ENCODE measurements around the gene CCL27.

The CCL27 gene, protein sequence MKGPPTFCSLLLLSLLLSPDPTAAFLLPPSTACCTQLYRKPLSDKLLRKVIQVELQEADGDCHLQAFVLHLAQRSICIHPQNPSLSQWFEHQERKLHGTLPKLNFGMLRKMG
- 0 reads per million in 2 donors for total RNA-seq

DNA sequence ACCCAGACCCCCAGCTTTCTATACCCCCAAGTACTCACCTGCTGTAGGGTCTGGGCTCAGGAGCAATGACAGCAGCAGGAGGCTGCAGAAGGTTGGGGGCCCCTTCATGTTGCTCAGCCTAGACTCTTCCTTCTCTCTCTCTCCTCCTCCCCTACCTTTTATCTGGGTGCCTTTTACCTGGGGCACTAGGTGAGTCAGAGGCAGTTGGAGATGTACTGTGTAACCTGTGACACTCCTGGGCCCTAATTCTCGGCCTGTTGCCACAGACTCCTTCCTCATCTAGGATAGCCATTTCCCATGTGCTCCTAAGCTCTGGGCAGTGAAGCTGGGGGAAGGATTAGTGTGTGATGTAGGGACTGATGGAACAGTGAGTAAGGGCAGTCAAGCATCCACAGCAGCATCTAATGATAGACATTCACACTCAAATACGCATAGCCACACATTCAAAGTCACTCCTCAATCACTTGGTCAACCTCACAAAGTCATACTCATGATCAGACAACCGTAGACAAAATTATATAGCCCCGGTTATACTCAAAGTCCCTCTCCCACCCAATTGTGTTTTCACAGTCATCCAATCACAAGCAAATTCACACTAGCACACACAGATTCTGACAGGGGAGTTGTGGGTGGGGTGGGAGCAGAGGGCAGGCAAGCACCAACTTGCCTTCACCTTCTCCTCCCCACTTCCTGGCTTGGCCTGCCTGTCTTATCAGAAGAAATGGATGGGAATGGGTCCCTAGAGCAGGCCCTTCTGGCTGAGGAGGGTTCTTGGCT is at the start of gene CCL27:
Gene CCL27 (minus strand): TSS at position 132 of the 777 bp plus-strand sequence. CDS start 24 bp downstream, at position 108.
- DNase-seq = no peak

GRCh38 chr9:34712140-34712539 is 49.7 kb upstream of the CCL27 start:
- DNase-seq = no peak

DNA sequence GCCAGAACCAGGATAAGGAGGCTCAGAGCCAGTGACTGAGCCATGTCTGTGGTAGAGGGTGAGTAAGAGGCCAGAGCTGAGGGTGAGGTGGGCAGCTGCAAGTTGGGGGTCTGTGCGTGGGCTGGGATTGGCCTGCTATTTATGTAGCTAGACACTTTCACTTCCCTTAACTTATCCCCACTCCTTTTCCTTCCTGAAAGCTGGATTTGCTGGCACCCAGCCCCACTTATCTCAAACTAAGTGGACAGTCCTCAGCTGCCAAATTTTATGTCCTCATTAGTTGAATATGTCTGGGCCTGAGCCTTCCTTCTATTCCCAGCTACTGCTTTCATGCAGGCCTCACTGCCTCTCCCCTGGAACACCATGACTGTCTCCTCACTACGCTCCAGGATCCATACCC is 47.6 kb upstream of the CCL27 start, which contains the start of gene CCL21:
Gene CCL21 (minus strand): TSS at position 114 of the 400 bp plus-strand sequence. CDS start 70 bp downstream, at position 44.
- no peak for DNase-seq

DNA sequence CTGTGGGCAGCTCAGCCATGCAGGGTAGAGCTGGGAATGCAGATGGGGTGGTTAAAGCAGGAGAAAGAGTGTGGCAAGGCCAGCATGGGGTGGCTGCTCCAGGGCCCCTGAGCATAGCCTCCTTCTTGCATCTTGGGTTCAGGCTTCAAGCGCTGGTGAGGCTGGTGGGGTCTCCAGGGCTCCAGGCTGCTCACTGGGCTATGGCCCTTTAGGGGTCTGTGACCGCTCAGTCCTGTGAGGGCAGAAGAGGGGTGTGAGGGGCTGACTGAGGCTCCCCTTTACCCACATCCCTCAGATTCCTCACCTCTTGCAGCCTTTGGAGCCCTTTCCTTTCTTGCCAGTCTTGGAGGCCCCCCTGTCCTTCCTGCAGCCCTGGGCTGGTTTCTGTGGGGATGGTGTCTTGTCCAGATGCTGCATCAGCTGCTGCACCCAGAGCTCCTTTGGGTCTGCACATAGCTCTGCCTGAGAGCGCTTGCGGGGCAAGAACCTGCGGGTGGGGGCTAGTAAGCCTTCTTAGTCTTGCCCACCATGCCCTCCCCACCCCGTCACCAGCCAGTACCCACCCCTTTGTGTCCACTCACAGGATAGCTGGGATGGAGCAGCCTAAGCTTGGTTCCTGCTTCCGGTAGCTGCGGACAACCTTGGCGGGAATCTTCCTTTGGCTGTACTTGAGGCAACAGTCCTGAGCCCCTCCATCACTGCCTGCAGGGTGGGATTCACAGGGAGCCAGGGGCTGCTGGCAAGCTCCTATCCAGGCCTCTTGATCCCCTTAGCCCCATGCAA is 46.9 kb upstream of the CCL27 start:
- DNase-seq = no peak

GRCh38 chr9:34707130-34707529 is 44.7 kb upstream of the CCL27 start:
- DNase-seq = no peak

DNA sequence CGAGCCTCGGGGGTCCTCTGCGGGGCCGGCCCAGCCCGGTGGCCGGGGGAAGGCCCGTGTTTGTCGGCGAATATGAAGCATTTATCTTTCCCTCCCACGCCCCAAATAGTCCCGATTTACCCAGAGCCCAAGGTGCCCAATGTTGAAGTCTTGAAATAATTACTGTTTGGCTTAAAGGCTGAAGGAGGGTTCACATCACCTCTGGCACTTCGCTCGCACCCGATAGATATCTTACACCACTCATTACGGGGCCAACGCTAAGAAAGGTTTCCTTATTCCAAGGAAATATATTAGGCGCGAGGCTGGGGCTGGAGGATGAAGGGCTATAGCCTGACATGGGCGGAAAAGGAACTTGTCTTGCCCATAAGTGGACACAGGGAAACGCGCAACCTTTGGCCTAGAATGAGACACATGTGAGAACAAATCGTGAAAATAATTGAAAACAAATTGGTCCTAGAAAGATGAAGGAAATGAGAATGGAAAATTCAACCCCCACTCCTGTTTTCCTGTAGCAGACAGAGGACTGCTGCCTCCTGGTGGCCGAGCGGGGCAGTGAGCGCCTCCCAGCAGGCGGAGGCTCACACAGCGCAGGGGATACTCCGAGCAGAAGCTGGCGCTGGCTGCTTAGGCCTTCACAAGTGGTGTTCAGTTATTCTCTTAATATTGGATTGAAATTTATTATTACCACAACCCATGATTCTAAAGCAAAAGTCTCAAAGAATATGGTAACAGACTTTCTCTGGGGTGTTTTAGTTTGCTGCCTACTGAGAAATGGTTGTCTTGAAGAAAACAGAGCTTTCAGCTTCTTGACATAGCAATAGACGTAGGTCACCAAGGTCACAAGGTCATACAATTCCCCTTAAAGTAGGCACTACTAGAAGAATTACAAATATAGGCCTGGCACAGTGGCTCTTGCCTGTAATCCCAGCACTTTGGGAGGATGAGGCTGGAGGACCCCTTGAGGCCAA is 39.6 kb upstream of the CCL27 start:
- DNase-seq = peak; percentile 43

DNA sequence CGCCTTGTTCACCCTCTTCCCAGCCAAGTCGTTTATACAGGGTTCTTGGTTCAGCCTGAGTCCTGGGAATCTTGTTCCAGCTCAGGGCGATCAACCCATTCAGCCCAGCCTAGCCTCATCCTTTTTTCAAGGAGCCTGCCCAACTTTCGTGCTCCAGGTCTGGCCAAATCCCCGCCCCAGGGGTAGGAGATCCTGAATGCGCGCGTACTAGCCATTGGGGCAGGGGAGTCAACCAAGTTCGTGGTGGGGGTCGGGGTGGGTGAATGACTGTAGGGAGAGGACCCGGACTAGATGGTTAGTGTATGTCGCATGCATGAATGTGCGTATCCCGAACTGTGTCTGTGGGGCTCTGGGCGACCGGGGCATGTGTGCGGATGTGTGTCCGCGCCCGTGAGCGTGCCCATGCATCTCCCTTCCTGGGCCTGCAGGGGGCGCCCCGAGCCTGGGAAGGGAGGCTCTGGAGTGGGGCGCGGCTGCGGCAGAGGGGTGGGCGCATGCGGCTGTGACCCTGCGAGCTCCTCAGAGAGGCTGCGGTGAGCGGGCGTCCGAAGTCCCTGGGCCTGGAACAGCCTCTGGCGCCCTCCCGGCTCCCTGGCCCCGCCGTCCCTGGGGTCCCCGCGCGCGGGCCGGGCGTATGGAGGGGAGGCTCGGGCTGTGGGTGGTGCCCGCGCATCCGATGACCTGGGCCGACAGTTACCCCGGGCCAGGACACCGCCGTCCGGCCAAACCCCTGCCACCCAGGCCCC is 38.7 kb upstream of the CCL27 start:
- peak; percentile 44 for DNase-seq

- no peak for DNase-seq
Observed at GRCh38 chr9:34694811-34695210, 32.4 kb upstream of the CCL27 start.

GRCh38 chr9:34693560-34693959 is 31.1 kb upstream of the CCL27 start:
- no peak for DNase-seq

- no peak for DNase-seq
Observed at GRCh38 chr9:34691936-34692315, 29.5 kb upstream of the CCL27 start.

DNA sequence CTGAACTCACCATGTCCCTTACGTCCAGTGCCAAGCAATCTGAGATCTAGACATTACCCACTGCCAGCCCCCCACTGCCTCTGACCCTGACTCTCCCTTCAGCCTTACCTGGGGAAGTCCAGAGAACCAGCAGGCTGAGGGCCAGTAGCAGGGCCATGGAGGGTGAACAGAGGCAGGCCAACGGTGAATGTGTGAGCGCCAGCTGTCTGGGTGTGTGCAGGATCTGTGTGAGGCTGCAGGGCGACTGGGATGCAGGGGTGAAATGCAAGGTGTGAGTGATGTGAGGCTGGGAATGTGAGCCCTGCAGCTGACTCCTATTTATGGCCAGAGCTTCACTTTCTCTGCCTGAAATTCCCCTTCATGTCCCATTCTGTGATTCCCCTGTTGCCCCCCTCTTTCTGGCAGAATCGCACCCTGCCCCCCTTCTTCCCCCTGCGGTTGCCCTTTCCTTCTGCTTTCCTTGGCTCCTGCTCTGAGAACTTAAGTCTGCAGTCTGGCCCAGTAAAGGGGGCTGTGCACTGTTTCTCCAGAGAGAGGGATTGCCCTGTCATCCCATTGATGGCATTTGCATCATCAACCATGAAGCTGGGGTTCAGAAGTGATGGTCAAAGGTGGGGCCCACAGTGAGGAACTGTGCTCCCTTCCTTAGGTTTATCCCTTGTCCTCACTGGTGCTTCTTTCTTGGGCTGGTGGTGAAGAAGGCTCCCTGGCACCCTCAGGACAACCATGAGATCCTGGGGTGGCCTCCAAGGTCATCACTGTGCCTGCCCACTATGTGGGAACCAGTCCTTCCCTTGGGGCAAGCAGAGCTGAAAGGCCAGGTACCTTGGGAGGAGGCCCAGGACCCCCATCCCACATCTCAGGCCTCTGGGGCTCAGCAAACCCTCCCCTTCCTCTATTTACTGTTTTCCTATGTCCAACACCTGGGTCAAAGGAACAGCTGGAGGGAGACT is 28.8 kb upstream of the CCL27 start, which contains the start of gene CCL19:
Gene CCL19 (minus strand): TSS at position 294 of the 953 bp plus-strand sequence. CDS start 137 bp downstream, at position 157.
- no peak for DNase-seq

- no peak for DNase-seq
Observed at GRCh38 chr9:34689512-34689911, 27.1 kb upstream of the CCL27 start.

- DNase-seq = no peak
Observed at GRCh38 chr9:34689116-34689470, 26.6 kb upstream of the CCL27 start.

- no peak for DNase-seq
Observed at GRCh38 chr9:34688329-34689115, 26.1 kb upstream of the CCL27 start.

DNA sequence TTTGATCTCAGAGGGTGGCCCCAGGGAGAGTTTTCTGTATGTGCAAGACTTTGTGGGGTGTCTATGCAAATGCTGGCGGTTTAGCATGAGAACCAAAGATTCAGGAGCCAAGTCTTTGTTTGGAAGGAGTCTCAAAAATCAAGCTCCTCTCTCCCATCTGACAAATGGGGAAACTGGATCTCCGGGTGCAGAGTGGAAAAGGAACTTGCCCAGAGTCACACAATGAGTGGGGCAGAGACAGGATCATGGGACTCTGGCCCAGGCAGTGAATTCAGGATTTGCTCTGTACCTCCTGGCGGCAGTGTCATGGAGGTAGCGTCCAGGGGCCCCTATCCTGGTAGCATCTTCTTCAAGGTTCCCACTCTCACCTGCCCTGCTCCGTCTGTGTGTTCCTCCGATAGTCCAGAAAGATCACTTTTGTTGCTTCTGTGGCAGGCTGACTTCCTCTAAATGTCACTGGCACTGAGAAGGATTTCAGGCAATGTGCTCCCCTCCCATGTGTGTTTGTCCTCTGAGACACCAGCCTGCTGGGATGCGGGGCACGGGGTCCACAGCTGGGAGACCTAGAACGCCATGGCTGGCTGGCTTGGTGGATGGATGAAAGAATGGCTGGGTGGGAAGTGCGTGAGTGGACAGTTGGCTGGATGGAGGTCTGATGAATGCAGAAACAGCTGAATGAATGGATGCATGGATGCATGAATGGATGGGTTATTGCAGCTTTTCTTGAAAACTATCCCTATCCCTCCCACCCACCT is 25.0 kb upstream of the CCL27 start:
- no peak for DNase-seq

GRCh38 chr9:34686732-34687131 is 24.3 kb upstream of the CCL27 start:
- no peak for DNase-seq

DNA sequence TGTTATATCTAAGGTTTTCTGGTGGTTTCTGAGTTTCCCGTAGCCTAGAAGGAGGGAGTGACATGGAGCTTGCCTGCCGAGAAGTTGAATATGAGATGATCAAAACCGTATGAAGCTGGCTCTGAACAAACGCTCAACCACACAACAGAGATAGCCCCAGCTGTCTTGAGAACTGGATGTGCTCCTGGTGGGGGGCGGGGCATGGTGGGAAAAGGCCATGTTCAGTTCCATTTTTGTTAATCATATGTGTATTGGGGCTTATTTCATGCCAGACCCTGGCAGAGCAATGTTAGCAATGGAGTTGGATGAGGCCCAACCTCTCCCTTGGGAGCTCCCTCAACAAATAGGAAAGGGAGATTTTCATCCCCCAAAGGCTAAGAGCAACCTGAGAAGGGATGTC is 23.8 kb upstream of the CCL27 start:
- no peak for DNase-seq

GRCh38 chr9:34685591-34685990 is 23.1 kb upstream of the CCL27 start:
- no peak for DNase-seq

DNA sequence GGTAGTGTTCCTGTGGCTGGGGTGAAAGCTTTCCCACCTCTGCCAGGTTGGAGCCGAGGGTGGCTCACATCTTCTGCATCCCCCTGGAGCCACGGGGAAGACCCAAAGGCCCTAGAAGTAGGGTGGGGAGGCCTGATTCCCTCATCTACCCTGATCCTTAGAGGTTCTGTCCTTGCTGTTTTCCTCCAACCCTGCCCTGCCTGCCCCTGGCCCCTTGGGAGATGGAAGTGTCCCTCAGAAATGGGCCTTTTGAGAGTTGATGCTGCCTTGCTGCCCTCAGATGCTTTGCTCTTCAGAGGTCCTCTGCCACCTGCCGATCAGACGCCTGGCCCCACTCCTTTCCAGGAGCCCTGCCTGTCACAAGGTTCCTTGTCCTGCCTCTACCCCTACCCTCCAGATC is 22.4 kb upstream of the CCL27 start:
- DNase-seq = no peak
